ENCODE measurements around the gene SLC16A5. TPM values are rescaled to one million over a fixed set of nuclear protein-coding genes. Genes with fewer than 3 reads are reported as not detected.
"Not testable (repeated sequence)": the region's sequence is repeated elsewhere in the genome, so short reads cannot be mapped to it uniquely, and the experiment has no call there.

Gene SLC16A5
- total RNA-seq, 5 donors from 2014 or later (not counting 1 experiment from before 2014, with no cell fraction given) = 9.1 to 24.3 (median 16.8) TPM

DNA sequence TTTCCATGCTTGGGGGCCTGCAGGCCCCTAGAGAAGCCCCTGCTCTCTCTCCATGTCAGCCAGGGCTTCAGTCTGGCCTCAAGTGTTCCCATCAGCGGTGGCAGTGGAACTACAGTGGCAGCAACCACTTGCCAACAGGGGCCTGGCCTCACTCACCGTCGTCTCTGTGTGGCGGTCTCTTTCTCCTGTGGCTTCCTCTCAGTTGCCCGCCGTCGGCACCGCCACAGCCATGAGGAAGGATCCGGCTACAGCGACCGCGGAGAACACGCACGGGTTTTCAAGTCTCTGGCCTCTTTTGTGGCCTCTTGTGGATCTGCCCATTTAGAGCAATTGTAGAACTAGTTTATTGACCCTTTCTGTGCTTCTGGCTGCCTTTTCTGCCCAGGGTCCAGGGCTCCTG, 30.6 kb downstream of the SLC16A5 start:
- Mint-ChIP-seq H3K4me3 (no peak overlapping the region), H3K27ac (peak overlapping the region; percentile 22 to 31), H3K4me1 (peaks cover 15 to 35% (median 27%) of the 10 kb centered on the region in 3 donors), H3K27me3 (no peaks in the 10 kb centered on the region), H3K36me3 (peaks cover 23% of the 10 kb centered on the region), H3K9me3 (no peaks in the 10 kb centered on the region)
- 98% methylated on average over 13 of the region's 14 CpGs for WGBS (ENCODE audit: insufficient coverage)
- ChIA-PET POLR2A (interaction anchor here in 1 of 2 donors (0.6 kb wide), 1 partner anchor 805 kb away, joined by 5 read pairs; no protein-coding TSS in a partner anchor), CTCF (interaction anchor here (0.6 to 0.7 kb wide), 2 partner anchors 587 to 630 kb away, joined by 3 to 4 read pairs; no protein-coding TSS in a partner anchor)
- ATAC-seq (replicated peaks in 1 of 4) (no peak), DNase-seq (no peak)
- H3K4me1 ChIP-seq (ENCODE audit: control insufficient read depth in 1 of 2, extremely low read depth in 1 of 2, insufficient read depth in 2 of 2, low read length in 2 of 2) = peaks cover 3 to 21% of the 10 kb centered on the region in 2 experiments
- no peaks in the 10 kb centered on the region for H3K9me3 ChIP-seq
- no peak overlapping the region for H3K27ac ChIP-seq (ENCODE audit: low read length)
- no peak overlapping the region for H3K4me3 ChIP-seq (ENCODE audit: control insufficient read depth in 1 of 2, extremely low read depth in 1 of 2, low read length in 1 of 2)
- peaks cover 4 to 28% of the 10 kb centered on the region in 2 donors for H3K36me3 ChIP-seq (ENCODE audit: control insufficient read depth in 2 of 2, extremely low read depth in 1 of 2, insufficient read depth in 1 of 2, low read length in 1 of 2)
- H3K27me3 ChIP-seq (replicated peaks in 1 of 2; ENCODE audit: control insufficient read depth in 2 of 2, extremely low read depth in 1 of 2, insufficient read depth in 2 of 2, low read length in 1 of 2) = no peaks in the 10 kb centered on the region

DNA sequence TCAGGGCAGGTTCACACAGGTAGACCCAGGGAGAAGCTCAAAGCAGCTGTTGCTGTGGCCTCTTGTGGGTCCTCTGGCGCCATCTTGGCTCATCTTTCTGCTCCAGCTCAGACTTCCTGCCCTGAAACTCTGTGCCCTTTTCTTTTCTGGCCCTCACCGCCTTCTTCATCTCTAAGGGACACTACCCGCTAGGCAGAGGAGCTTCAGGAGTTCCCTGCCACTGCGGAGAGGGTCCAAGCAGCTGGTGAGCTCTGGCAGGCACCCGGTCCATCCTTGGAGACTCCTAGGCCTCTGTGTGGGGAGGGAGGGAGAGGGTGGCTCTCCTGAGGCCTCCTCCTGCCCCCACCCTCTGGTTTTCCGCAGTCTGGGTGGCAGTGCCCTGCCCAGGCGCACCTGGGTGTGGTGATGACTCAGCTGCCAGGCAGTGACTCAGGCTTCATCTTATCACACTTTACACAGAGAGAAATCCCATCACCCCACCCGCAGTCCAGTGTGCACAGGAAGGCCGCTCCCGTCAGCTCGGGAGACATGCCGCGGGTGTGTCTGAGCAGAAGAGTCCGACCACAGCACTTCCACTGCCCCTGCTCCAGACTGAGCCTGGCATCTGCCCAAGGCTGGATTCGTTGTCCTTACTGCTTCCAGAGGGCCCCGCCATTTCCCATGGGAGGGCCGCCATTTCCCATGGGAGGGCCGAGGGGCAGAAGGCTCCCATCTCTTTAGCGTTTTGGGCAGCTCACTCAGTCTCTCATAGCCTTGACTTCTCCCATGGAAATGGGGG, 36.5 kb downstream of the SLC16A5 start:
- H3K4me3 ChIP-seq (ENCODE audit: control insufficient read depth in 1 of 2, extremely low read depth in 1 of 2, low read length in 1 of 2) = no peak overlapping the region
- Mint-ChIP-seq H3K27me3 (no peaks in the 10 kb centered on the region), H3K36me3 (peaks cover 19% of the 10 kb centered on the region), H3K4me1 (peaks cover 28 to 35% (median 33%) of the 10 kb centered on the region in 3 donors), H3K27ac (peak overlapping the region; percentile 68 to 91), H3K9me3 (no peaks in the 10 kb centered on the region), H3K4me3 (peak overlapping the region in 1 of 3 donors; percentile 49)
- peaks cover 0 to 28% of the 10 kb centered on the region in 2 experiments for H3K4me1 ChIP-seq (ENCODE audit: control insufficient read depth in 1 of 2, extremely low read depth in 1 of 2, insufficient read depth in 2 of 2, low read length in 2 of 2)
- H3K27ac ChIP-seq (ENCODE audit: low read length) = peak overlapping the region; percentile 25
- POLR2A ChIA-PET = interaction anchor here (0.6 kb wide), 2 partner anchors 23 to 69 kb away, joined by 4 read pairs; no protein-coding TSS in a partner anchor
- H3K9me3 ChIP-seq = no peaks in the 10 kb centered on the region
- DNase-seq (peak in 8 of 35 experiments; percentile 4 to 65 (median 38)), ATAC-seq (replicated peaks in 1 of 4) (peak; percentile 64 to 93 (median 86))
- CTCF ChIA-PET = interaction anchor here in 1 of 2 donors (1.6 kb wide), 1 partner anchor 10 kb away, joined by 7 read pairs; no protein-coding TSS in a partner anchor
- no peaks in the 10 kb centered on the region for H3K27me3 ChIP-seq (replicated peaks in 1 of 2; ENCODE audit: control insufficient read depth in 2 of 2, extremely low read depth in 1 of 2, insufficient read depth in 2 of 2, low read length in 1 of 2)
- peaks cover 0 to 14% of the 10 kb centered on the region in 2 donors for H3K36me3 ChIP-seq (ENCODE audit: control insufficient read depth in 2 of 2, extremely low read depth in 1 of 2, insufficient read depth in 1 of 2, low read length in 1 of 2)
- 57% methylated on average over 16 of the region's 19 CpGs for WGBS (ENCODE audit: insufficient coverage)

DNA sequence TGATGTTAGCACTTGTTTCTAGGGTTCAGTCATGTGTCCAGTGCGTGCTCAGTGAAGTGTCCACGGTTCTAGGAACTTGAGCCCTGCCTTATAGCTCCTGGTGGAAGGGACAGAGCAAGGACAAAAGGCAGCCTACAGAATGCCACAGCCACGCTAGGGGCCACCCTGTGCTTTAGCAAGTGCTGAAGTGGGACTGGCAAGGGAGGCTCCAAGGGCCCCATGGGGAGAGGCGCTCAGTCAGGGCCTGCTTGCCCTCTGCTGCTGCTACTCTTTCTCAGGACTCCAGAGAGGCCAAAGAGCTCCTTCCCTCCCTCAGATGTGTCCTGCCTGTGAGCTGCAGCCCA, 37.0 kb downstream of the SLC16A5 start:
- H3K36me3 Mint-ChIP-seq = peaks cover 19% of the 10 kb centered on the region
- peak overlapping the region; percentile 64 to 91 for H3K27ac Mint-ChIP-seq
- Histone ChIP-seq H3K27me3 (replicated peaks in 1 of 2; ENCODE audit: control insufficient read depth in 2 of 2, extremely low read depth in 1 of 2, insufficient read depth in 2 of 2, low read length in 1 of 2) (no peaks in the 10 kb centered on the region), H3K36me3 (ENCODE audit: control insufficient read depth in 2 of 2, extremely low read depth in 1 of 2, insufficient read depth in 1 of 2, low read length in 1 of 2) (peaks cover 0 to 19% of the 10 kb centered on the region in 2 donors), H3K9me3 (no peaks in the 10 kb centered on the region), H3K4me3 (ENCODE audit: control insufficient read depth in 1 of 2, extremely low read depth in 1 of 2, low read length in 1 of 2) (no peak overlapping the region), H3K27ac (ENCODE audit: low read length) (peak overlapping the region; percentile 12), H3K4me1 (ENCODE audit: control insufficient read depth in 1 of 2, extremely low read depth in 1 of 2, insufficient read depth in 2 of 2, low read length in 2 of 2) (peaks cover 0 to 33% of the 10 kb centered on the region in 2 experiments)
- ChIA-PET CTCF (interaction anchor here in 1 of 2 donors (0.6 kb wide), 1 partner anchor 13 kb away, joined by 4 read pairs; no protein-coding TSS in a partner anchor), POLR2A (no interaction called here)
- no peaks in the 10 kb centered on the region for H3K27me3 Mint-ChIP-seq
- DNase-seq (no peak), ATAC-seq (replicated peaks in 1 of 4) (no peak)
- peak overlapping the region in 1 of 3 donors; percentile 49 for H3K4me3 Mint-ChIP-seq
- H3K9me3 Mint-ChIP-seq = no peaks in the 10 kb centered on the region
- 91% methylated on average over 4 of the region's 4 CpGs for WGBS (ENCODE audit: insufficient coverage)
- peaks cover 28 to 39% (median 35%) of the 10 kb centered on the region in 3 donors for H3K4me1 Mint-ChIP-seq

DNA sequence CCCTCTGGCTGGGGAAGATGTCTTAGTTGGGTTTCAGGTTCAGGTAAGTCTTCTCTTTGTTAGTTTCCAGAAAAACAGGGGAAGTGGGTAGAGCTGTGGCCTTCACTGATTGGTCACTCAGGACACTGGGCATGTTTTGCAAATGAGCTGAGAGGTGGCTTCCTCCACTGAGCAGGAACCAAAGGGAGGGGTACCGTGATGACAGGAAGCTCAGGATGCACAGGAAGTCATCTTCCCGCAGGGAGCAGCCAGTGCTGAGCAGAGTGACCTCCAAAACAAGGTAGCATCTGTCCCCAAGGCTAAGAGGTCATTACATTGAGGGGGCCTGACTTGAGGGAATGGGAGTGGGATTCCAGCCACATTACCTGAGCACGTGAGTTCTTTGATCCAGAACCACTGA, 38.2 kb downstream of the SLC16A5 start:
- H3K9me3 ChIP-seq = no peaks in the 10 kb centered on the region
- H3K27me3 ChIP-seq (replicated peaks in 1 of 2; ENCODE audit: control insufficient read depth in 2 of 2, extremely low read depth in 1 of 2, insufficient read depth in 2 of 2, low read length in 1 of 2) = no peaks in the 10 kb centered on the region
- H3K36me3 ChIP-seq (ENCODE audit: control insufficient read depth in 2 of 2, extremely low read depth in 1 of 2, insufficient read depth in 1 of 2, low read length in 1 of 2) = peaks cover 0 to 20% of the 10 kb centered on the region in 2 donors
- peaks cover 15% of the 10 kb centered on the region for H3K36me3 Mint-ChIP-seq
- no peak overlapping the region for H3K4me3 Mint-ChIP-seq
- peak overlapping the region; percentile 64 to 88 for H3K27ac Mint-ChIP-seq
- peaks cover 37 to 42% (median 39%) of the 10 kb centered on the region in 3 donors for H3K4me1 Mint-ChIP-seq
- no peak overlapping the region for H3K4me3 ChIP-seq (ENCODE audit: control insufficient read depth in 1 of 2, extremely low read depth in 1 of 2, low read length in 1 of 2)
- no peak for DNase-seq
- H3K4me1 ChIP-seq (ENCODE audit: control insufficient read depth in 1 of 2, extremely low read depth in 1 of 2, insufficient read depth in 2 of 2, low read length in 2 of 2) = peaks cover 0 to 45% of the 10 kb centered on the region in 2 experiments
- WGBS (ENCODE audit: insufficient coverage) = 19% methylated on average over 3 of the region's 3 CpGs
- POLR2A ChIA-PET = no interaction called here
- ATAC-seq (replicated peaks in 1 of 4) = no peak
- CTCF ChIA-PET = interaction anchor here (0.5 to 0.7 kb wide), 2 partner anchors 12 to 48 kb away, joined by 3 read pairs; no protein-coding TSS in a partner anchor
- no peaks in the 10 kb centered on the region for H3K9me3 Mint-ChIP-seq
- H3K27ac ChIP-seq (ENCODE audit: low read length) = no peak overlapping the region
- H3K27me3 Mint-ChIP-seq = no peaks in the 10 kb centered on the region

DNA sequence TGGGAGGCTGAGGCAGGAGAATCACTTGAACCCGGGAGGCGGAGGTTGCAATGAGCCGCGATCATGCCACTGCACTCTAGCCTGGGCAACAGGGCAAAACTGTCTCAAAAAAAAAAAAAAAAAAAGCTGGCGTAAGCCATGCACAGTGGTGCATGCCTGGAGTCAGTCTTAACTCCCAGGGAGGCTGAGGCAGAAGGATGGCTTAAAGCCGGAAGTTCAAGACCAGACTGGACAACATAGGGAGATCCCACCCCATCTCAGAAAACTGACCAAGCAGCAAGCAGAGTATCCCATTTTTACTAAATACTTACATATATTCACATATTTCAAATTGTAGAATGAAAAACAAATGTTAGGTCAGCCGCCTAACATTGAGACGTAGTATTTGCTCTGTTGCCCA, 39.2 kb downstream of the SLC16A5 start:
- Mint-ChIP-seq H3K36me3 (peaks cover 10% of the 10 kb centered on the region), H3K27ac (peak overlapping the region in 1 of 2 donors; percentile 23), H3K4me1 (peaks cover 36 to 42% (median 37%) of the 10 kb centered on the region in 3 donors)

DNA sequence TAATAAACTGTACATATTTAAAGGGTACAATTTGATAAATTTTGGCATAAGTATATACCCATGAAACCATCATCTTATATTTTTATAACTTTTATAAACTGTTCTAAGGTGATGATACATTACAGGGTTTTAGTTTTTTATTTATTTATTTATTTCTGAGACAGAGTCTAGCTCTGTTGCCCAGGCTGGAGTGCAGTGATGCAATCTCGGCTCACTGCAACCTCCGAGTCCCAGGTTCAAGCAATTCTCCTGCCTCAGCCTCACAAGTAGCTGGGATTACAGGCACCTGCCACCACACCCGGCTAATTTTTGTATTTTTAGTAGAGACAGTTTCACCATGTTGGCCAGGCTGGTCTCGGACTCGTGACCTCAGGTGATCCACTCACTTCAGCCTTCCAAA, 40.2 kb downstream of the SLC16A5 start:
- 94% methylated on average over 3 of the region's 5 CpGs for WGBS (ENCODE audit: insufficient coverage)
- CTCF ChIA-PET = interaction anchor here in 1 of 2 donors (0.7 kb wide), 1 partner anchor 16 kb away, joined by 3 read pairs; no protein-coding TSS in a partner anchor
- POLR2A ChIA-PET = not testable (repeated sequence)

More for the DNA sequence above, 39.2 kb downstream of the SLC16A5 start:
- DNase-seq = no peak
- CTCF ChIA-PET = interaction anchor here (0.6 kb wide), 2 partner anchors 22 to 279 kb away, joined by 3 to 4 read pairs; no protein-coding TSS in a partner anchor
- WGBS (ENCODE audit: insufficient coverage) = 81% methylated on average over 6 of the region's 8 CpGs
- H3K27me3 Mint-ChIP-seq = no peaks in the 10 kb centered on the region
- Histone ChIP-seq H3K9me3 (no peaks in the 10 kb centered on the region), H3K27me3 (replicated peaks in 1 of 2; ENCODE audit: control insufficient read depth in 2 of 2, extremely low read depth in 1 of 2, insufficient read depth in 2 of 2, low read length in 1 of 2) (no peaks in the 10 kb centered on the region), H3K4me3 (ENCODE audit: control insufficient read depth in 1 of 2, extremely low read depth in 1 of 2, low read length in 1 of 2) (no peak overlapping the region), H3K27ac (ENCODE audit: low read length) (no peak overlapping the region), H3K4me1 (ENCODE audit: control insufficient read depth in 1 of 2, extremely low read depth in 1 of 2, insufficient read depth in 2 of 2, low read length in 2 of 2) (peaks cover 0 to 52% of the 10 kb centered on the region in 2 experiments), H3K36me3 (ENCODE audit: control insufficient read depth in 2 of 2, extremely low read depth in 1 of 2, insufficient read depth in 1 of 2, low read length in 1 of 2) (peaks cover 0 to 17% of the 10 kb centered on the region in 2 donors)
- H3K4me3 Mint-ChIP-seq = no peak overlapping the region
- ATAC-seq (replicated peaks in 1 of 4) = no peak
- POLR2A ChIA-PET = interaction anchor here in 1 of 2 donors (0.5 kb wide), 1 partner anchor 14 kb away, joined by 4 read pairs; no protein-coding TSS in a partner anchor
- H3K9me3 Mint-ChIP-seq = no peaks in the 10 kb centered on the region

More for the DNA sequence above, 40.2 kb downstream of the SLC16A5 start:
- H3K36me3 Mint-ChIP-seq; H3K27ac ChIP-seq (ENCODE audit: low read length); H3K4me3 ChIP-seq (ENCODE audit: control insufficient read depth in 1 of 2, extremely low read depth in 1 of 2, low read length in 1 of 2); H3K27me3 ChIP-seq (replicated peaks in 1 of 2; ENCODE audit: control insufficient read depth in 2 of 2, extremely low read depth in 1 of 2, insufficient read depth in 2 of 2, low read length in 1 of 2); H3K9me3 Mint-ChIP-seq; ATAC-seq (replicated peaks in 1 of 4); H3K9me3 ChIP-seq; H3K27me3 Mint-ChIP-seq; DNase-seq: not testable (repeated sequence)
- Mint-ChIP-seq H3K27ac (peak overlapping the region; percentile 56 to 64), H3K4me3 (peak overlapping the region in 1 of 3 donors; percentile 28), H3K4me1 (peaks cover 42 to 46% (median 44%) of the 10 kb centered on the region in 3 donors)
- peaks cover 0 to 17% of the 10 kb centered on the region in 2 donors for H3K36me3 ChIP-seq (ENCODE audit: control insufficient read depth in 2 of 2, extremely low read depth in 1 of 2, insufficient read depth in 1 of 2, low read length in 1 of 2)
- peaks cover 0 to 60% of the 10 kb centered on the region in 2 experiments for H3K4me1 ChIP-seq (ENCODE audit: control insufficient read depth in 1 of 2, extremely low read depth in 1 of 2, insufficient read depth in 2 of 2, low read length in 2 of 2)
